Measurements from ENCODE around the gene TREX2. TPM values are rescaled to one million over a fixed set of nuclear protein-coding genes. Genes with fewer than 3 reads are reported as not detected.

Gene TREX2
- total and polyA plus RNA-seq, 2 donors (not counting 1 experiment from before 2014, with no cell fraction given): 3.3 to 3.8 TPM

GRCh38 chrX:153394612-153395011 lies 51.2 kb downstream of the TREX2 start:
- Histone ChIP-seq H3K36me3 (replicated peaks in 1 of 2; ENCODE audit: control extremely low read depth in 1 of 2, control insufficient read depth in 1 of 2, extremely low read depth in 1 of 2, insufficient read depth in 2 of 2, low read length in 1 of 2) (no peaks in the 10 kb centered on the region), H3K79me2 (ENCODE audit: control insufficient read depth, insufficient read depth, low read length) (no peaks in the 10 kb centered on the region), H3K9ac (ENCODE audit: low read length) (no peak overlapping the region), H4K20me1 (ENCODE audit: control insufficient read depth, insufficient read depth, low read length, poor library complexity, severe bottlenecking) (no peaks in the 10 kb centered on the region), H3K9me3 (ENCODE audit: control extremely low read depth in 1 of 3, control insufficient read depth in 2 of 3, insufficient read depth in 1 of 3, low read length in 2 of 3) (no peaks in the 10 kb centered on the region), H3K4me2 (replicated peaks; ENCODE audit: low read depth, low read length, poor library complexity, severe bottlenecking) (no peak overlapping the region), H2AFZ (ENCODE audit: insufficient read depth, low read depth, low read length, poor library complexity, severe bottlenecking) (no peak overlapping the region), H3K4me1 (ENCODE audit: control insufficient read depth in 2 of 2, insufficient read depth in 2 of 2, low read length in 2 of 2) (no peaks in the 10 kb centered on the region), H3K4me3 (ENCODE audit: control extremely low read depth in 1 of 5, extremely low read depth in 1 of 5, insufficient read depth in 1 of 5, low read depth in 2 of 5, low read length in 4 of 5) (no peak overlapping the region), H3K27me3 (replicated peaks in 1 of 4; ENCODE audit: control extremely low read depth in 1 of 4, control insufficient read depth in 3 of 4, insufficient read depth in 4 of 4, low read length in 3 of 4) (no peaks in the 10 kb centered on the region), H3K27ac (ENCODE audit: low read length in 2 of 2) (no peak overlapping the region)
- WGBS (ENCODE audit: insufficient coverage): 95% methylated on average over 9 of the region's 13 CpGs
- ChIA-PET CTCF (no interaction called here), POLR2A (no interaction called here)
- intact Hi-C loops (cut with micrococcal nuclease): no loop called here
- ATAC-seq (ENCODE audit: low read depth) (no peak), DNase-seq (no peak)
- no peak overlapping the region for H3K27ac Mint-ChIP-seq
- H3K4me1 Mint-ChIP-seq: peaks cover 1% of the 10 kb centered on the region
- H3K27me3 Mint-ChIP-seq: no peaks in the 10 kb centered on the region
- no peaks in the 10 kb centered on the region for H3K9me3 Mint-ChIP-seq (ENCODE audit: insufficient read depth)
- TF ChIP-seq CTCF (IDR thresholded peaks at IDR 0.05) (no peak), EZH2 (IDR thresholded peaks at IDR 0.05; ENCODE audit: borderline replicate concordance, insufficient read depth, low read depth, low read length, poor library complexity, severe bottlenecking) (no peak)
- H3K4me3 Mint-ChIP-seq: no peak overlapping the region

Small RNAs within 50 kb of the gene (small RNA-seq; reads per million reads assigned to genes)
- not detected for gene RN7SL667P (ENCODE audit: insufficient read length, low read depth, low replicate concordance)

Other genes with a start within 250 kb of the TREX2 start
- gene PNMA6F, start 124.3 kb downstream of the TREX2 start, total RNA-seq: not detected in 2 replicates
- gene PNMA6F, start 124.3 kb downstream of the TREX2 start, polyA plus RNA-seq: not detected in 2 replicates
- gene ZNF275, start 111.9 kb downstream of the TREX2 start, total RNA-seq: 17.6 and 17.9 TPM in 2 replicates
- 8.8 and 16.4 TPM in 2 replicates for gene ZNF275, start 111.9 kb downstream of the TREX2 start, polyA plus RNA-seq
- not detected in 2 replicates for gene PNMA6E, start 44.7 kb downstream of the TREX2 start, total RNA-seq
- not detected in 2 replicates for gene PNMA6E, start 44.7 kb downstream of the TREX2 start, polyA plus RNA-seq
- 1.6 and 2.5 TPM in 2 replicates for gene ZFP92, start 34.6 kb downstream of the TREX2 start, total RNA-seq
- gene ZFP92, start 34.6 kb downstream of the TREX2 start, polyA plus RNA-seq: 0.17 and 0.24 TPM in 2 replicates
- gene HAUS7, start 24.5 kb upstream of the TREX2 start, total RNA-seq: 26.9 and 28.5 TPM in 2 replicates
- 25.2 and 32.1 TPM in 2 replicates for gene HAUS7, start 24.5 kb upstream of the TREX2 start, polyA plus RNA-seq
- not detected in 2 replicates for gene BGN, start 48.9 kb upstream of the TREX2 start, total RNA-seq
- gene BGN, start 48.9 kb upstream of the TREX2 start, polyA plus RNA-seq: not detected in 2 replicates
- not detected in 2 replicates for gene ATP2B3, start 71.6 kb upstream of the TREX2 start, total RNA-seq
- gene ATP2B3, start 71.6 kb upstream of the TREX2 start, polyA plus RNA-seq: not detected in 2 replicates
- 29.6 and 31.8 TPM in 2 replicates for gene CCNQ, start 153.1 kb upstream of the TREX2 start, total RNA-seq
- 40.8 and 66.0 TPM in 2 replicates for gene CCNQ, start 153.1 kb upstream of the TREX2 start, polyA plus RNA-seq
- gene DUSP9, start 201.1 kb upstream of the TREX2 start, total RNA-seq: not detected in 2 replicates
- gene DUSP9, start 201.1 kb upstream of the TREX2 start, polyA plus RNA-seq: not detected in 2 replicates
- 0.99 TPM in 1 of 2 replicates, not detected in the other for gene PNCK, start 227.8 kb upstream of the TREX2 start, total RNA-seq
- 0.23 TPM in 1 of 2 replicates, not detected in the other for gene PNCK, start 227.8 kb upstream of the TREX2 start, polyA plus RNA-seq
- gene SLC6A8, start 241.9 kb upstream of the TREX2 start, total RNA-seq: 1.8 and 2.9 TPM in 2 replicates
- 0.49 and 1.3 TPM in 2 replicates for gene SLC6A8, start 241.9 kb upstream of the TREX2 start, polyA plus RNA-seq